ENCODE data around the gene STARD9. TPM values are rescaled to one million over a fixed set of nuclear protein-coding genes. Genes with fewer than 3 reads are reported as not detected.

The STARD9 gene
- total RNA-seq, 1 donor: 9.1 TPM

DNA sequence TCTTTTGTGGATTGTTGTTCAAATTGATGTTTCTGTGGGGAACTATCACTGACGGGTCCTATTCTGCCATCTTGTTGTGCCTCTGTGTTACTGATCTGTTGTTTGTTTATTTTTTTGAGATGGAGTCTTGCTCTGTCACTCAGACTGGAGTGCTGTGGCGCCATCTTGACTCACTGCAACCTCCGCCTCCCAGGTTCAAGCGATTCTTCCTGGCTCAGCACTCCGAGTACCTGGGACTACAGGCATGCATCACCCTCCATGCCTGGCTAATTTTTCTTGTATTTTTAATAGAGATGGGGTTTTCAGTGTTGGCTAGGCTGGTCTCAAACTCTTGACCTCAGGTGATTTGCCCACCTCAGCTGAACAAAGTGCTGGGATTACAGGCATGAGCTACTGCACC lies 129.9 kb downstream of the STARD9 start:
- TF ChIP-seq, protein P1, sequence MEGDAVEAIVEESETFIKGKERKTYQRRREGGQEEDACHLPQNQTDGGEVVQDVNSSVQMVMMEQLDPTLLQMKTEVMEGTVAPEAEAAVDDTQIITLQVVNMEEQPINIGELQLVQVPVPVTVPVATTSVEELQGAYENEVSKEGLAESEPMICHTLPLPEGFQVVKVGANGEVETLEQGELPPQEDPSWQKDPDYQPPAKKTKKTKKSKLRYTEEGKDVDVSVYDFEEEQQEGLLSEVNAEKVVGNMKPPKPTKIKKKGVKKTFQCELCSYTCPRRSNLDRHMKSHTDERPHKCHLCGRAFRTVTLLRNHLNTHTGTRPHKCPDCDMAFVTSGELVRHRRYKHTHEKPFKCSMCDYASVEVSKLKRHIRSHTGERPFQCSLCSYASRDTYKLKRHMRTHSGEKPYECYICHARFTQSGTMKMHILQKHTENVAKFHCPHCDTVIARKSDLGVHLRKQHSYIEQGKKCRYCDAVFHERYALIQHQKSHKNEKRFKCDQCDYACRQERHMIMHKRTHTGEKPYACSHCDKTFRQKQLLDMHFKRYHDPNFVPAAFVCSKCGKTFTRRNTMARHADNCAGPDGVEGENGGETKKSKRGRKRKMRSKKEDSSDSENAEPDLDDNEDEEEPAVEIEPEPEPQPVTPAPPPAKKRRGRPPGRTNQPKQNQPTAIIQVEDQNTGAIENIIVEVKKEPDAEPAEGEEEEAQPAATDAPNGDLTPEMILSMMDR (IDR thresholded peaks at IDR 0.05; ENCODE audit: insufficient read depth, low read depth, low read length): no peak

DNA sequence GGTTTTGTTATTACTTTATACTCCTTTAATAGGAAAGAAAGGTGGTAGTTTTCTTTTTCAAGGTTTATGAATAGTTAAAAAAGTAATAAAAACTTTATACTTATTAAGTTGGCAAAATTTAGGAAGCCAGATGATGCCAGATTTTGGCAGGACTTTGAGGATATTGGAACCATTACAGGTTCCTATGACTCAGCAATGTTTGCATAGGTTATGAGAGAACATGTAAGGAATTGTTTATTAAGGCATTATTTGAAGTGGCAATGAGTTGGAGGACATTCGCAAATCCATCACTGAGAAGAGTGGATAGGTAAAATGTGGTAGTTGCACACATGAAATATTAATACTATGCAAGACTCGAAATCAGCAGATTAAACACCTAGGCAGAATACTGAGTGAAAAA lies 131.7 kb downstream of the STARD9 start:
- TF ChIP-seq, protein P1 (IDR thresholded peaks at IDR 0.05; ENCODE audit: insufficient read depth, low read depth, low read length): no peak
- H3K4me3 ChIP-seq (ENCODE audit: low read depth, low read length): no peak overlapping the region
- DNase-seq (ENCODE audit: low read depth): no peak

More for the DNA sequence above, 129.9 kb downstream of the STARD9 start:
- no peak overlapping the region for H3K4me3 ChIP-seq (ENCODE audit: low read depth, low read length)
- no peak for DNase-seq (ENCODE audit: low read depth)

DNA sequence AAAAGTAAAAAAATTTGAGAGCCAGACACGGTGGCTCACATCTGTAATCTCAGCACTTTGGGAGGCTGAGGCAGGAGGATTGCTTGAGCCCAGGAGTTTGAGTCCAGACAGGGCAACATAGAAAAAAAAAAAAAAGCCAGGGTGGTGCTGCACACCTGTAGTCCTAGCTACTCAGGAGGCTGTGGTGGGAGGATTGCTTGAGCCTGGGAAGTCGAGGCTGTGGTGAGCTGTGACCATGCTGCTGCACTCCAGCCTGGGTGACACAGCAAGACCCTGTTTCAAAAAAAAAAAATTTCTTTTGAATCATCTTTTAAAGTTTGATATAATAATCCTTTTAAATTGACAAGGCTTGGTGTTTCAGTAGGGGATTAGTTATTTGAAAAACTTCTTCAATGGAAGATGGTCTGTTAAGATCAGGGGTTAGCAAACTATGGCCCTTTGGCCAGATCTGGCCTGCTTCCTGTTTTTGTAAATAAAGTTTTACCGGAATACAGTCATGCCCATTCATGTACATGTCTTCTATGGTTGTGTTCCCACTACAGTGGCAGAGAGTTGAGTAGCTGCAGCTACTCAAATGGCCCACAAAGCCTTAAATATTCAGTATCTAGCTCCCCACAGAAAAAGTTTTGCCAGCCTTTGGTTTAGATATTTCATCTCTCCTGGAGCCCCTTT lies 132.6 kb downstream of the STARD9 start:
- no peak for DNase-seq (ENCODE audit: low read depth)
- TF ChIP-seq, protein P1 (IDR thresholded peaks at IDR 0.05; ENCODE audit: insufficient read depth, low read depth, low read length): no peak
- H3K4me3 ChIP-seq (ENCODE audit: low read depth, low read length): no peak overlapping the region

DNA sequence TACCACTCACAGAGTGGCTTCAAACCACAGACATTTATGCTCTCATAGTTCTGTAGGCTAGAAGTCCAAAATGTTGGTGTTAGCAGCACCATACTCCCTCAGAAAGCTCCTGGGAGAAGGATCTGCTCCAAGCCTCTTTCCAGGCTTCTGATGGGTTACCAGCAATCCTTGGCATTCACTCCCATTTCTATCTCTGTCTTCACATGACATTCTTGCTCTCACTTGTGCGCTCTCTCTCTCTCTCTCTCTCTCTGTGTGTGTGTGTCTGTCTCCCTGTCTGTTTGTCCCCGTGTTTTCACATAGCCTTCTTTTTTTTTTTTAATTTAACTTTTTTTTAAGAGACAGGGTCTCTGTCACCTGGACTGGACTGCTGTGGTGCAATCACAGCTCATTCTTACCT lies 135.3 kb downstream of the STARD9 start:
- TF ChIP-seq, protein P1 (IDR thresholded peaks at IDR 0.05; ENCODE audit: insufficient read depth, low read depth, low read length): no peak

DNA sequence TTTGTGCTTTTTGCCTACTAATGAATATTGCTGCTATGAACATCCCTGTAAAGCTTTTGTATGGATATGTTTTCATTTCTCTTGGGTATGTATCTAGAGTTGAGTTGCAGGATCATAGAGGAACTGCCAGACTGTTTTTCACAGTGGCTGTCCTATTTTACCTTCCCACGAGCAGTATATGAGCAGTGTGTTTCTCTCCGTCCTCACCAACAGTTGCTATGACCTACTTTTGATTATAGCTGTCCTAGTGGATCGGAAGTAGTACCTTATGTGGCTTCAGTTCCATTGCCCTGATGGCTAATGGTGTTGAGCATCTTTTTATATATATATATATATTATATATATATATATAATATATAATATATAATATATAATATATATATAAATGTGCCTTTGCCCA lies 136.3 kb downstream of the STARD9 start:
- TF ChIP-seq, protein P1 (IDR thresholded peaks at IDR 0.05; ENCODE audit: insufficient read depth, low read depth, low read length): no peak
- DNase-seq (ENCODE audit: low read depth): no peak
- H3K4me3 ChIP-seq (ENCODE audit: low read depth, low read length): no peak overlapping the region

More for the DNA sequence above, 135.3 kb downstream of the STARD9 start:
- H3K4me3 ChIP-seq (ENCODE audit: low read depth, low read length): no peak overlapping the region
- DNase-seq (ENCODE audit: low read depth): no peak

DNA sequence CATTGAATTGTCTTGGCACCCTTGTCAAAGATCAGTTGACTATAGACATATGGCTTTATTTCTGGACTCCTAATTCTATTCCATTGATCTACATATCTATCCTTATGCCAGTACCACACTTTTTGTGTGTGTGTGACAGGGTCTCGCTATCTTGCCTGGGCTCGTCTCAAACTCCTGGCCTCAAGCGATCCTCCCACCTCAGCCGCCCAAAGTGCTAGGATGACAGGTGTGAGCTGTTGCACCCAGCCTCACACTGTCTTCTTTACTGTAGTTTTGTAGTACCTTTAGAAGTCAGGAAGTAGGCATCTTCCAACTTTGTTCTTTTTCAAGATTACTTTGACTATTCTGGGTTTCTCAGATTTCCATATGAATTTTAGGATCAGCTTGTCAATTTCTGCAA lies 137.2 kb downstream of the STARD9 start:
- no peak for DNase-seq (ENCODE audit: low read depth)
- TF ChIP-seq, protein P1 (IDR thresholded peaks at IDR 0.05; ENCODE audit: insufficient read depth, low read depth, low read length): no peak
- H3K4me3 ChIP-seq (ENCODE audit: low read depth, low read length): no peak overlapping the region

DNA sequence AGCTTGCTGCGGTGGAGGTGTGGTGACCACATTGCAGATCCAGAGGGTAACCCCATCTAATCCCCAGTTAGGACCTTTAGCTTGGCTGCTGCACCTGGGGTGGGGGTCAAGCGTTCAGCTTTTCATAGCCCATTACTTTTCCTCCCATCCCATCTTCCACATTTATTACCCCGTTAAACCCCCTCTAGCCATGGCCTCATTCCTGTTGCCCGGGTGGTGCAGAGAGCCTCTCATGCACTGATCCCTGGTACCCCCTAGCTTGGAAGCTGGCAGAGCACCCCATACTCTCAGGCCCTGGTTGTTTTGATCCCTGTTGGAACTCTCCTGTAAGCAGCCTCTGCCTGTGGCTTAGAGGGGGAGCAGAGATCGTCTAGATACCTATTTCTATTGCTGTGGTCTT lies 140.7 kb downstream of the STARD9 start:
- TF ChIP-seq, protein P1 (IDR thresholded peaks at IDR 0.05; ENCODE audit: insufficient read depth, low read depth, low read length): no peak
- no peak overlapping the region for H3K4me3 ChIP-seq (ENCODE audit: low read depth, low read length)
- no peak for DNase-seq (ENCODE audit: low read depth)
